Tibial nerve (tissue), 3 donors: Measurements from ENCODE around the gene GALNT10.

ENCODE experiments used
- CTCF ChIP-seq, 5 experiments: fragments of 200-600 bp in 3 of 5; fragments of 450-650 bp in 2 of 5; sonication (generic) in 3 of 5; IDR thresholded peaks; one replicate each; pipeline ENCODE4 v1.5.1; 2016 to 2019; ENCODE audit warnings: antibody characterized with exemption in 5 of 5, mild to moderate bottlenecking in 3 of 5, moderate library complexity in 2 of 5
- POLR2A ChIP-seq, 2 donors: fragments of 450-650 bp; IDR thresholded peaks; one replicate each; pipeline ENCODE4 v1.6.1; 2017; ENCODE audit warnings: antibody characterized with exemption in 2 of 2, mild to moderate bottlenecking in 2 of 2, moderate library complexity in 2 of 2

- TF ChIP-seq CTCF (IDR thresholded peaks at IDR 0.05) (peak; percentile 79 to 91 (median 83)), POLR2A (IDR thresholded peaks at IDR 0.05) (no peak)
Measured at GRCh38 chr5:154467655-154468354, 277.3 kb downstream of the GALNT10 start.
